Measurements from ENCODE around the gene OR4F15. TPM values are rescaled to one million over a fixed set of nuclear protein-coding genes. Genes with fewer than 3 reads are reported as not detected.

The OR4F15 gene
- total and polyA plus RNA-seq, 2 donors (not counting 1 experiment from before 2014, with no cell fraction given), result not detected

DNA sequence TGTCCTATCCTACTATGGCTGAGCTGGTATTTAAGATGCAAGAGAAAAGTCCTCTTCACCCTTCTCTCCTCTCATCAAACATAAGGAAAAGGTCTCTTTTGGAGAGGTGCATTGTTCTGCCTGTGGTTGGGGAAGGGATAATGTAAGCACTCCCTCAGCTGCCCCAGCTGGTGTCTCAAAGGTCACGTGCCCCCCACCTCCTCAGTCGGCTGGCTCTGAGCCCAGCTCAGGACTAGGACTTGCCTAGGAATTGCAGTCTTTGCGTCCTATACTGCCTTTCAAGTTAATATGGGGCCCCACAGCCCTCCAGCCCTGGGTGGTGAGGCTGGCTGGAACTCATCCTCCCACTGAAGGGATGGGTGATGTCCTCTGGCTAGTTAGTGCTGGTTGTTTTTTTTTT is 29.7 kb downstream of the OR4F15 start:
- intact Hi-C loops (cut with micrococcal nuclease), result no loop called here
- H3K4me3 Mint-ChIP-seq, result no peak overlapping the region
- Histone ChIP-seq H3K27me3 (replicated peaks in 1 of 4; ENCODE audit: control extremely low read depth in 1 of 4, control insufficient read depth in 3 of 4, insufficient read depth in 4 of 4, low read length in 3 of 4) (no peaks in the 10 kb centered on the region), H2AFZ (ENCODE audit: insufficient read depth, low read depth, low read length, poor library complexity, severe bottlenecking) (no peak overlapping the region), H3K9me3 (ENCODE audit: control extremely low read depth in 1 of 3, control insufficient read depth in 2 of 3, insufficient read depth in 1 of 3, low read length in 2 of 3) (no peaks in the 10 kb centered on the region), H3K4me3 (ENCODE audit: control extremely low read depth in 1 of 5, extremely low read depth in 1 of 5, insufficient read depth in 1 of 5, low read depth in 2 of 5, low read length in 4 of 5) (no peak overlapping the region), H3K9ac (ENCODE audit: low read length) (no peak overlapping the region), H4K20me1 (ENCODE audit: control insufficient read depth, insufficient read depth, low read length, poor library complexity, severe bottlenecking) (no peaks in the 10 kb centered on the region), H3K36me3 (replicated peaks in 1 of 2; ENCODE audit: control extremely low read depth in 1 of 2, control insufficient read depth in 1 of 2, extremely low read depth in 1 of 2, insufficient read depth in 2 of 2, low read length in 1 of 2) (no peaks in the 10 kb centered on the region), H3K79me2 (ENCODE audit: control insufficient read depth, insufficient read depth, low read length) (no peaks in the 10 kb centered on the region), H3K27ac (ENCODE audit: low read length in 2 of 2) (no peak overlapping the region), H3K4me1 (ENCODE audit: control insufficient read depth in 2 of 2, insufficient read depth in 2 of 2, low read length in 2 of 2) (no peaks in the 10 kb centered on the region), H3K4me2 (replicated peaks; ENCODE audit: low read depth, low read length, poor library complexity, severe bottlenecking) (no peak overlapping the region)
- no peak for ATAC-seq (ENCODE audit: low read depth)
- ChIA-PET POLR2A (no interaction called here), CTCF (no interaction called here)
- H3K4me1 Mint-ChIP-seq, result no peaks in the 10 kb centered on the region
- DNase-seq, result no peak
- WGBS (ENCODE audit: insufficient coverage), result 86% methylated on average over 3 of the region's 3 CpGs
- H3K27me3 Mint-ChIP-seq, result peaks cover 22% of the 10 kb centered on the region
- TF ChIP-seq EZH2 (IDR thresholded peaks at IDR 0.05; ENCODE audit: borderline replicate concordance, insufficient read depth, low read depth, low read length, poor library complexity, severe bottlenecking), result no peak
- TF ChIP-seq CTCF (IDR thresholded peaks at IDR 0.05), result no peak
- H3K9me3 Mint-ChIP-seq (ENCODE audit: insufficient read depth), result no peaks in the 10 kb centered on the region
- H3K27ac Mint-ChIP-seq, result no peak overlapping the region

DNA sequence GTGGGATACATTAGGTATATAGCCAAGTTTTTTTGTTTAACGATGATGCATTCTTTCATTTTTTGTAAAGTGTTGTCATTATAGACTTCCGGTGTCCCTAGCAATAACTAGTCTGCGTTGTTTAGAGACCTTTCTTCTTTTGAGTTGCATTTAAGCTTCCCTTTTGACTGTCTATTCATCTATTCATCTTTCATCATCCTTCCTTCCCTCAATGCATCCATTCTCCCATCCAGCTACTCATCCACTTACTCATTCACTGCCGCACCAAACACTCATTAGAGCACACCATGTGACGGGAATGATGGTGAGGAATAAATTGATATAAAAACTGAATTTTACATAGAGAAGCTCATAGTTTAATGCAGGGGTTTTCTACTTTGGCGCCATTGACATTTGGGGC is 32.9 kb downstream of the OR4F15 start:
- H4K20me1 ChIP-seq (ENCODE audit: control insufficient read depth, insufficient read depth, low read length, poor library complexity, severe bottlenecking), result no peaks in the 10 kb centered on the region
- no peak overlapping the region for H3K27ac Mint-ChIP-seq
- CTCF ChIA-PET, result no interaction called here

More for the DNA sequence above, 32.9 kb downstream of the OR4F15 start:
- peaks cover 0 to 3% (median 0%) of the 10 kb centered on the region in 4 experiments for H3K27me3 ChIP-seq (replicated peaks in 1 of 4; ENCODE audit: control extremely low read depth in 1 of 4, control insufficient read depth in 3 of 4, insufficient read depth in 4 of 4, low read length in 3 of 4)
- no peak overlapping the region for H2AFZ ChIP-seq (ENCODE audit: insufficient read depth, low read depth, low read length, poor library complexity, severe bottlenecking)
- ATAC-seq (ENCODE audit: low read depth), result no peak
- no peak overlapping the region for H3K4me3 Mint-ChIP-seq
- no peaks in the 10 kb centered on the region for H3K9me3 Mint-ChIP-seq (ENCODE audit: insufficient read depth)
- H3K36me3 ChIP-seq (replicated peaks in 1 of 2; ENCODE audit: control extremely low read depth in 1 of 2, control insufficient read depth in 1 of 2, extremely low read depth in 1 of 2, insufficient read depth in 2 of 2, low read length in 1 of 2), result no peaks in the 10 kb centered on the region
- H3K9me3 ChIP-seq (ENCODE audit: control extremely low read depth in 1 of 3, control insufficient read depth in 2 of 3, insufficient read depth in 1 of 3, low read length in 2 of 3), result no peaks in the 10 kb centered on the region
- TF ChIP-seq EZH2 (IDR thresholded peaks at IDR 0.05; ENCODE audit: borderline replicate concordance, insufficient read depth, low read depth, low read length, poor library complexity, severe bottlenecking) (no peak), CTCF (IDR thresholded peaks at IDR 0.05) (no peak)
- H3K27me3 Mint-ChIP-seq, result peaks cover 26% of the 10 kb centered on the region
- no peak overlapping the region for H3K4me3 ChIP-seq (ENCODE audit: control extremely low read depth in 1 of 5, extremely low read depth in 1 of 5, insufficient read depth in 1 of 5, low read depth in 2 of 5, low read length in 4 of 5)
- WGBS (ENCODE audit: insufficient coverage), result no CpG with 5 or more reads among the region's 6 CpGs
- H3K79me2 ChIP-seq (ENCODE audit: control insufficient read depth, insufficient read depth, low read length), result no peaks in the 10 kb centered on the region
- intact Hi-C loops (cut with micrococcal nuclease), result no loop called here
- DNase-seq, result no peak
- POLR2A ChIA-PET, result no interaction called here
- H3K27ac ChIP-seq (ENCODE audit: low read length in 2 of 2), result no peak overlapping the region
- no peak overlapping the region for H3K9ac ChIP-seq (ENCODE audit: low read length)
- no peak overlapping the region for H3K4me2 ChIP-seq (replicated peaks; ENCODE audit: low read depth, low read length, poor library complexity, severe bottlenecking)
- H3K4me1 Mint-ChIP-seq, result no peaks in the 10 kb centered on the region
- no peaks in the 10 kb centered on the region for H3K4me1 ChIP-seq (ENCODE audit: control insufficient read depth in 2 of 2, insufficient read depth in 2 of 2, low read length in 2 of 2)
